Erythroblast (primary cell): ENCODE data around the gene SOWAHB.

Source experiments
- GATA1 ChIP-seq: IDR thresholded peaks from 2 replicates; pipeline ENCODE4 v1.6.1; 2011; ENCODE audit warnings: low read depth, mild to moderate bottlenecking, control low read depth, low read length, moderate library complexity
- POLR2A ChIP-seq: IDR thresholded peaks from 2 replicates; pipeline ENCODE4 v1.6.1; 2011; ENCODE audit warnings: mild to moderate bottlenecking, low read length

DNA sequence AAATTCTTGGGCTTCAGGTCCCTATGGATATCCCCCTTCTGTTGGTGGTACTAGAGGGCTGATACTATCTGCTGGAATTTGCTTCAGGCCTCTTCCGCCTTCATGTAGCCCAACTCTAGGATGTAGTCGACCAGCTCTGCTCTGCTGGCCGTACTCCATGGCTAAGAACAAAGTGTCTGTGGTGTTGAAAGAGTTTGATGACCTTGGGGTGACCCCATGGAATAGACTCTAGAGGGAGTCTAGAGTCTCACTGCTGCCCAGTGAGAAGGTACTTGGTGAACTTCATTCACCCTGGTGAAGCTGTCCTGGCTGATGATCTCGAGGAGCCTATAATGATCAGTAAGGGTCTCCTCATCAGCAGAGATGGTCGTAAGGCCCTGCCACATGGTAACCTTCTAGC is 11.7 kb downstream of the SOWAHB start:
- no peak for TF ChIP-seq POLR2A
- no peak for TF ChIP-seq GATA1
